ENCODE data around the gene UGT1A7. TPM values are rescaled to one million over a fixed set of nuclear protein-coding genes. Genes with fewer than 3 reads are reported as not detected.

Gene UGT1A7
- polyA plus RNA-seq, 1 donor from 2014 or later: not detected

DNA sequence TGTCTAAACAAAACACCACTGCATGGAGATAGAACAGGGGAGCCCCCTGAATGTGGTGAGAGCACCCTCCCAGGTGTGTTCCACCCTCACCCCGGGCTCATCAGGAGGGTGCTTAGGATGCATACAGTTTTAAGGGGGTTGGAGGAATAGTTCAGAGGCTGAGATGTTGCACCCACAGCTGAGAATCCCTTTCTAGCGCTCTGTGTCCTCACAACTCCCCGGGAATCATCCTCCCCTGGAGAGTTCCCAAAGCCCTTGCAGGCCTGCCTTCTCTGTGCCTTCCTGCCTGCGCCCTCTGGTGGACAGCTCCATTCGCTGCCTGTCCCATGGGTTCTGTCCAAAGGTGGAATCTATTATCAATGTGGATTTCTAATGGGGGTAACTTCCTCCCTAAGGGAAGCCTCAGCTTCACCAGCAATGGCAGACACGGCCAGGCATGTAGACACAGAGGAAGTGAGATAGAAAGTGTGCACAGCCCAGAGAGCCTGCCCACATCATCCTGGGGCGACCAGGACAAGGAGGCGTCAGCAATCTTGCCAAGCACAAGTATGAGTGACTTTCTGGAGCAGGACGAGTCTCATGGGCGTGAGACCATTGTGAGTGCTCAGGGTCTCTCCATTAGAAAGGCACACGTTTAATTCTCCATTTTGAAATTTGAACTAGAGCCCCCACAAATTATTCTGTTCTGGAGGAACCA, 29.8 kb downstream of the UGT1A7 start:
- H3K27ac ChIP-seq (ENCODE audit: low read length): no peak overlapping the region
- no peak for TF ChIP-seq SMC3 (conservative IDR thresholded peaks at IDR 0.05; ENCODE audit: poor library complexity)
- TF ChIP-seq REST (IDR thresholded peaks at IDR 0.05; ENCODE audit: borderline replicate concordance): no peak
- TF ChIP-seq MXI1 (conservative IDR thresholded peaks at IDR 0.05; ENCODE audit: poor library complexity, severe bottlenecking): no peak
- TF ChIP-seq, protein P1, sequence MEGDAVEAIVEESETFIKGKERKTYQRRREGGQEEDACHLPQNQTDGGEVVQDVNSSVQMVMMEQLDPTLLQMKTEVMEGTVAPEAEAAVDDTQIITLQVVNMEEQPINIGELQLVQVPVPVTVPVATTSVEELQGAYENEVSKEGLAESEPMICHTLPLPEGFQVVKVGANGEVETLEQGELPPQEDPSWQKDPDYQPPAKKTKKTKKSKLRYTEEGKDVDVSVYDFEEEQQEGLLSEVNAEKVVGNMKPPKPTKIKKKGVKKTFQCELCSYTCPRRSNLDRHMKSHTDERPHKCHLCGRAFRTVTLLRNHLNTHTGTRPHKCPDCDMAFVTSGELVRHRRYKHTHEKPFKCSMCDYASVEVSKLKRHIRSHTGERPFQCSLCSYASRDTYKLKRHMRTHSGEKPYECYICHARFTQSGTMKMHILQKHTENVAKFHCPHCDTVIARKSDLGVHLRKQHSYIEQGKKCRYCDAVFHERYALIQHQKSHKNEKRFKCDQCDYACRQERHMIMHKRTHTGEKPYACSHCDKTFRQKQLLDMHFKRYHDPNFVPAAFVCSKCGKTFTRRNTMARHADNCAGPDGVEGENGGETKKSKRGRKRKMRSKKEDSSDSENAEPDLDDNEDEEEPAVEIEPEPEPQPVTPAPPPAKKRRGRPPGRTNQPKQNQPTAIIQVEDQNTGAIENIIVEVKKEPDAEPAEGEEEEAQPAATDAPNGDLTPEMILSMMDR (IDR thresholded peaks at IDR 0.05; ENCODE audit: poor library complexity, severe bottlenecking): peak; percentile 32
- TF ChIP-seq POLR2AphosphoS5 (IDR thresholded peaks at IDR 0.05): no peak
- no peak for TF ChIP-seq RAD21 (conservative IDR thresholded peaks at IDR 0.05)
- TF ChIP-seq TAF1 (IDR thresholded peaks at IDR 0.05; ENCODE audit: low read depth): no peak
- no peak for TF ChIP-seq EZH2 (IDR thresholded peaks at IDR 0.05; ENCODE audit: borderline replicate concordance, insufficient read depth, low read length, poor library complexity, severe bottlenecking)
- no peak overlapping the region for H2AFZ ChIP-seq (ENCODE audit: low read depth, low read length)
- H3F3A ChIP-seq (ENCODE audit: insufficient read depth, low read length, poor library complexity, severe bottlenecking): no peaks in the 10 kb centered on the region
- H4K20me1 ChIP-seq (ENCODE audit: insufficient read depth): no peaks in the 10 kb centered on the region
- no peaks in the 10 kb centered on the region for H3K79me2 ChIP-seq (replicated peaks; ENCODE audit: insufficient read depth, low read length)
- H3K4me3 ChIP-seq (ENCODE audit: low read length): no peak overlapping the region
- no peaks in the 10 kb centered on the region for H3K27me3 ChIP-seq (ENCODE audit: insufficient read depth, low read depth, low read length)
- H3K9ac ChIP-seq (ENCODE audit: low read length): no peak overlapping the region
- no peaks in the 10 kb centered on the region for H3K36me3 ChIP-seq (ENCODE audit: insufficient read depth, low read length)
- no peaks in the 10 kb centered on the region for H3K9me2 ChIP-seq (ENCODE audit: insufficient read depth, low read length)
- no peaks in the 10 kb centered on the region for H3K9me3 ChIP-seq (ENCODE audit: low read length)
- H3K4me2 ChIP-seq (ENCODE audit: low read length): no peak overlapping the region

DNA sequence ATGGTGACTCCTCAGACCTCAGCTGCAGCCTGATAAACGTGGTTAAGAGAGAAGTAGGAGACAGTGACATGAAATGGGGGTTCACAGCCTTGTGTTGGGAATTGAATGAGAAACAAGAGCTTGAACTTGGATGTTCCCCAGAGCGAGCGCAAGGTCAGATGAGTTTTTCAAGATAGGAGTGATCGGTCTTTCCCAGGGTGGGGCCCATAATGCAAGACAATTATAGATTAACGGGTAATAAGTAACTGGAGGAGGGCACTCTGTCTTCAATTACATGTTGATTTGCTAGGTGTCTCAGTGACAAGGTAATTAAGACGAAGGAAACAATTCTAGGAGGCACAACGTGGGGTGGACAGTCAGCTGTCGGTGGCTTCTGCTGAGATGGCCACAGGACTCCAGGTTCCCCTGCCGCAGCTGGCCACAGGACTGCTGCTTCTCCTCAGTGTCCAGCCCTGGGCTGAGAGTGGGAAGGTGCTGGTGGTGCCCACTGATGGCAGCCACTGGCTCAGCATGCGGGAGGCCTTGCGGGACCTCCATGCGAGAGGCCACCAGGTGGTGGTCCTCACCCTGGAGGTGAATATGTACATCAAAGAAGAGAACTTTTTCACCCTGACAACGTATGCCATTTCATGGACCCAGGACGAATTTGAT, 31.0 kb downstream of the UGT1A7 start, which contains the start of gene UGT1A5:
Gene UGT1A5 (plus strand): TSS at position 297 of the 651 bp plus-strand sequence. CDS start 85 bp downstream, at position 382.
- TF ChIP-seq MXI1 (conservative IDR thresholded peaks at IDR 0.05; ENCODE audit: poor library complexity, severe bottlenecking) (no peak), EP300 (conservative IDR thresholded peaks at IDR 0.05; ENCODE audit: poor library complexity, severe bottlenecking) (no peak), REST (IDR thresholded peaks at IDR 0.05; ENCODE audit: borderline replicate concordance) (no peak), TAF1 (IDR thresholded peaks at IDR 0.05; ENCODE audit: low read depth) (no peak), EZH2 (IDR thresholded peaks at IDR 0.05; ENCODE audit: borderline replicate concordance, insufficient read depth, low read length, poor library complexity, severe bottlenecking) (no peak), POLR2AphosphoS5 (IDR thresholded peaks at IDR 0.05) (no peak), RAD21 (conservative IDR thresholded peaks at IDR 0.05) (no peak), SMC3 (conservative IDR thresholded peaks at IDR 0.05; ENCODE audit: poor library complexity) (no peak)
- TF ChIP-seq, protein P1 (IDR thresholded peaks at IDR 0.05; ENCODE audit: poor library complexity, severe bottlenecking): no peak
- Histone ChIP-seq H3K9me3 (ENCODE audit: low read length) (no peaks in the 10 kb centered on the region), H2AFZ (ENCODE audit: low read depth, low read length) (no peak within 1 kb of the TSS)

More for the DNA sequence above, 31.0 kb downstream of the UGT1A7 start, which contains the start of gene UGT1A5:
- H3K27me3 ChIP-seq (ENCODE audit: insufficient read depth, low read depth, low read length): no peaks in the 10 kb centered on the region
- H3K79me2 ChIP-seq (replicated peaks; ENCODE audit: insufficient read depth, low read length): no peaks in the 10 kb centered on the region
- H3K9me2 ChIP-seq (ENCODE audit: insufficient read depth, low read length): no peaks in the 10 kb centered on the region
- H3K27ac ChIP-seq (ENCODE audit: low read length): no peak within 1 kb of the TSS
- no peaks in the 10 kb centered on the region for H4K20me1 ChIP-seq (ENCODE audit: insufficient read depth)
- H3F3A ChIP-seq (ENCODE audit: insufficient read depth, low read length, poor library complexity, severe bottlenecking): no peaks in the 10 kb centered on the region
- no peak within 1 kb of the TSS for H3K4me3 ChIP-seq (ENCODE audit: low read length)
- no peak within 1 kb of the TSS for H3K4me2 ChIP-seq (ENCODE audit: low read length)
- no peaks in the 10 kb centered on the region for H3K36me3 ChIP-seq (ENCODE audit: insufficient read depth, low read length)
- H3K9ac ChIP-seq (ENCODE audit: low read length): no peak within 1 kb of the TSS
